Measurements from ENCODE around the gene CASZ1.

GRCh38 chr1:10674222-10674621, 122.2 kb downstream of the CASZ1 start:
- TF ChIP-seq CTCF (IDR thresholded peaks at IDR 0.05) (no peak), POLR2A (IDR thresholded peaks at IDR 0.05) (no peak)
